DMS 273 treated with DMSO at 0.1 percent for 48 hours (cell line): ENCODE measurements around the gene CMTM1.
"Not testable (repeated sequence)": the region's sequence is repeated elsewhere in the genome, so short reads cannot be mapped to it uniquely, and the experiment has no call there.

ENCODE experiments used
- DNase-seq: peaks from one replicate; lab custom pipeline; 2025; lab: John Stamatoyannopoulos, UW

The CMTM1 gene

GRCh38 chr16:66592814-66593213 is 26.6 kb downstream of the CMTM1 start:
- no peak for DNase-seq

DNA sequence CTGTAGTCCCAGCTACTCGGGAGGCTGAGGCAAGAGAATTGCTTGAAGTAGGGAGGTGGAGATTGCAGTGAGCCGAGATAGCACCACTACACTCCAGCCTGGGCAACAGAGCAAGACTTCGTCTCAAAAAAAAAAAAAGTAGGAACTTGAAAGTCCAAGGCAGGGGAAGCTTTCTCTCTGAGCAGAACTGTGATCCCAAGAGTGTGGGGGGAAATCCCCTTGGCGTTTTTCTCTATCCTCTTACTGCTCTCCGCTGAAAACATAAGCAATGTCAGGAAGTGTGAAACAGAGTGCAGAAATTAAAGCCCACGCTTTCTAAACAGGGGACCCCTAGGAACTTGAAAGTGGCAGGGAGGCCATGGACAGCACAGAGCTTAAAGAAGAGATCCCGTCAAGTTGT is 28.5 kb downstream of the CMTM1 start:
- DNase-seq, result no peak

DNA sequence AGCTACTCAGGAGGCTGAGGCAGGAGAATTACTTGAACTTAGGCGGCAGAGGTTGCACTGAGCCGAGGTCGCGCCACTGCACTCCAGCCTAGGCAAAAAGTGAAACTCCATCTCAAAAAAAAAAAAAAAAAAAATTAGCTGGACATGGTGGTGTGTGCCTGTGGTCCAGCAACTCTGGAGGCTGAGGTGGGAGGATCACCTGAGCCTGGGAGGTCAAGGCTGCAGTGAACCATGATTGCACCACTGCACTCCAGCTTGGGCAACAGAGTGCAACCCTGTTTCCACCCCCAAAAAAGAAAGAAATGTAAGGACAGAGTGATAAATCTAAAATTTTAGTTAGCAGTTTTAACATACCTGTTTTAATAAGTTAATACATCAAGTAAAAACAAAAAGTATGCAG is 30.3 kb downstream of the CMTM1 start:
- not testable (repeated sequence) for DNase-seq

GRCh38 chr16:66596986-66597848 is 31.0 kb downstream of the CMTM1 start:
- DNase-seq, result no peak

DNA sequence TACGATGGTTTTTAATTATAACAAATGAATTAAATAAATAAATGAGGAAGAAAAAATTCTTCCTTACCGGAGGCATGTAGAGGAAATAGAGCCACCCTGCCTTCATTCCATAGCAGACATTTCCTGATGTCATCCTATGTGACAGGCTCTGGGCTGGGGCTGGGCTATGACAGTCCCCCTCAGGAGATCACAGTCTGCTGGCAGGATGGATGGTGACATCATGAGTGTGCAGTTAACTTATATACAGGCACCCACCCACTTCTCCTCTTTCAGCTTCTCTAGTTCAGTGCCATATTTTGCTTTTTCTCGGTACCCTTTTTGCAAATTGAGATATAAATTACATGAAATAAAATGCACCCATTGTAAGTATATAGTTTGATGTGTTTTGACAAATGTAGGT is 31.9 kb downstream of the CMTM1 start:
- DNase-seq, result no peak

DNA sequence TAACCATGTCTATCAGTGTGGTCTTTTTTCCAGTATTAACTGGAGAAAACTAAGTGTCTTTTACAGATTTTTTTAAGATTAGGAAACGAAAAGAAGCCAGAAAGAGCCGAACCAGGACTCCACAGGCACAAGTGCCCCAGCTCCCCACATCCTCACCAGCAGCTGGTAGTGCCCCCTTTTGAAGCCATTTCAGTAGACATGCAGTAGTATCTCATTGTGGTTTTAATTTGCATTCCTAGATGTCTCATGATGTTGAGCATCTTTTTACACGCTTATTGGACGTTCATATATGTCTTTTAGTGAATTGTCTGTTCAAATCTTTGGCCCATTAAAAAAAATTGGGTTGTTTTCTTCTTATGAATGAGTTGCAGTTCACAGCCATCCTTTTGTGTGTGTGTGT is 33.5 kb downstream of the CMTM1 start:
- DNase-seq, result no peak

- DNase-seq, result no peak
Observed at GRCh38 chr16:66600477-66600876, 34.2 kb downstream of the CMTM1 start.

DNA sequence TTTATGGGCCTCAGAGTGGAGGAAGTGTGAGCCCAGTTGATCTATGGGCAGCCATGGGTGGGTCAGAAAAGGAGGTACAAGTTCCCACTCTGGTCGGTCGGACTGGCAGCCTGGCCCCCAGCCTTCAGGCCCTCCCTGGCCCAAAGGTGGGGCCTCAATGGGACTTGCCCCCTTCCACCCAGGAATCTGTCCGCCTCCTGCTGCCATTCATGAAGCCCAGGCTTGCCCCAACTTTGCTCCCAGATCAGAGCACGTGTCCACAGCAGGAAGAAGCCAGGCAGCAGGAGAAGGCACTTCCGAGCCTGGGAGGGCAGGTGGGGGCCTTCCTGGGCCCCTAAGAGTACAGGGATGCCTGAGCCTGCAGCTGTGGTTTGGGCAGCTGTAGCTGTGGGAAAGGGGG is 35.2 kb downstream of the CMTM1 start:
- no peak for DNase-seq

DNA sequence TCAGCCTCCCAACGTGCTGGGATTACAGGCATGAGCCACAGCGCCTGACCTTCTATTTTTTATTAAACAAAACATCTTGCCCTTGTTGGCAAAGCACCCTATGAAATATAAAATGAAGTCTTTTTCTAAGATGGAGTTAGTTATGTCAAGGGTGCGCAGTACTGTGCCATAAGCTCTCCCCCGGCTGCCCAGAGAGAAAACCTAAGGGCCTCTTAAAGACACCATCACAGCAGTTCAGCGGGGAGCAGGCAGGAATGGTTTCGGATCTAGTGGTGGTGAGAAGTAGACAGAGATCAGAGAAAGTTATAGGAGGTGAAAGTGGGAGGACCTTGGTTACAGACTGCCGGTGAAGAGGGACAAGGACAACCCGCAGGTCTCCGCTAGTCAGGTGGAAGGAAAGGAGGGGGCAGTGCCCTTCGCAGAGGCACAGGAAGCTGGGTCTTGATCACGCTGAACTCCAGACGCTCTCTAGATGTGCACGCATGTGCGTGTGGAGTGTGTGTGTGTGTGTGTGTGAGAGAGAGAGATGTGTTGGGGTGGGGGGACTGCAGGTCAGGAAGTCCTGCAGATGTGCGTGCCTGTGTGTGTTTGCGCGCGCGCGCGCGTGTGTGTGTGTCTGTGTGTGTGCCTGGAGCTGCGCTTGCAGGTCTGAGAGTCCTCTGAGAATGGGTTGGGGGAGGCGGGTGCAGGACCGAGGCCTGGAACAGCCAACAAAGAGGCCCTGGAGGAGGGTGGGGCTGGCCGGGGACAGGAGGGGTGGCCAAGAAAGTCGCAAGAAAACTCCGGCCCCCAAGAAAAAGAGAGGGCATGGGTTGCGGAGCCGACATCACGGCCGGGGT is 37.5 kb downstream of the CMTM1 start:
- no peak for DNase-seq

GRCh38 chr16:66604376-66605176 is 38.3 kb downstream of the CMTM1 start, which contains the start of gene CMTM3:
TSS of gene CMTM3 (plus strand) at chr16:66604704. CDS start at chr16:66604806, 102 bp downstream.
- no peak for DNase-seq

DNA sequence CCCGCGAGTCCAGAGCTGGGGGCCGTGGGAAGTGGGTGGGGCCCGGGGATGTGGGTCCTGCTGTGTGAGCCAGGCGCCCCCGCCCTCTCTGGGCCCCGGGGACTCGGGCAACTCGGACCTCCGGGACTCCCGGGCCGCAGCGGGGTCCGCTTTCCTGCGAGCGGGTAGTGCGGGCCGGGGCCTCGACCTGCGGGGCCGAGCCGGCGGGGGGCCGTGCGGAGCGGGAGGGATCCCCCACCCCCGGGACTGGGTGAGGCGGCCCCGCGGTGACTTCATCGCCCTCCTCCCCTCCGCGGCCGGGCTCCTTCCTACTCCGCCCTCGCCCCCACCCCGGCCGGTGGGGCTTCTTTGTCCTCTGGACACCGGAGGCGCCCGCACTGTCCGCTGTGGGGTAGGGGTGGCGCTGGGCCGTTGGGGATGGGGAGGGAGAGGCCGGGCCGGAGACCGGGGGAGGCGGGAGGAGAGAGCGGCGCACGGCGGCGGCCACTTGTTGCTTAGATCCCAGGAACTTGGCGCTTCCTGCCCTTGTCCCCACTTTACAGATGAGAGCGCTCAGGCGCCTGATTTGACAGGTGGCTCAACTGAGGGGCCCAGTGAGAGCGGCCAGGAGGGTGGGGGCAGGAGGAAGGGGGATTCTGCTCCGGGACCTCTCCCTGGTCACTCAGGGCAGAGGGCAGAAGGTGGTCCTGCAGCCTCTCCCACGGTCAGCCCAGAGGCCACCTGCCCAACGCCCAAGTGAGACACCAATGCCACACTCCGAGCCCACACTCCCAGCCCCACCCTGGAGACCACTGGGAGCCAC is 39.1 kb downstream of the CMTM1 start:
- no peak for DNase-seq

GRCh38 chr16:66605979-66606751 is 39.9 kb downstream of the CMTM1 start:
- no peak for DNase-seq

- DNase-seq, result peak; percentile 58
Observed at GRCh38 chr16:66608241-66609138, 42.3 kb downstream of the CMTM1 start.

- no peak for DNase-seq
Observed at GRCh38 chr16:66609139-66609510, 42.9 kb downstream of the CMTM1 start.

DNA sequence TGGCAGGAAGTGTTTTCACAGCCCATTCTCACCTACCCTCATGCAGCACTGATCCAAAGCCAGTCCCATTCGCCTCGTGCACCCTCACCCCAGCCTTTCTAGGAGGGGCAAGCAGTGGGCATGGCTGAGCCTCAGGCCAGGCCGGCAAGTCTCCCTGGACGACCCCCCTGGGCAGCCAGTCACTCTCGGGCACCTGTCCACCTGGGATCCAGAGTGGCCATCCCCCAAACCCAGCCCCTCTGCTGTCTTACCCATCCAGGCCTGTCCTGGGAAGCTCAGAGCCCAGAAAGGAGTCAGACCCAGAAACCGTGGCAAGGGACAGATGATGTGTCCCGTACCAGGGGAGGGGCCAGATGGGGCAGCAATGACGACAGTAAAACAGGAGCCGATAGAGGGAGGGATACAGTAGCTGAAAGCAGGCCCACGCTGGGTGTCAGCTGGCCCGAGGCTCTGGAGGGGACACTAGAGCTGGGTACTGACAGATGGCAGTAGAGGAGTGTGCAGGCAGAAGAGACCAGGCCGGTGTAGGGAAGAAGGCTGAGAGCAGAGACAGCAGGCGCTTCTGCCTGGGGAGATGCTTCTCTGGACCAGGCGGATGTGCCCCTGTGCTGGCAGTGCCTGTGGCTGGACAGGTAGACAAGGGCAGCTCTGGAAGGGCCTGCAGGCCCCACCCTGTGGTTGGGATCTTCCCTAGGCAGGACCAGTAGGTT is 44.0 kb downstream of the CMTM1 start:
- DNase-seq, result peak; percentile 80

DNA sequence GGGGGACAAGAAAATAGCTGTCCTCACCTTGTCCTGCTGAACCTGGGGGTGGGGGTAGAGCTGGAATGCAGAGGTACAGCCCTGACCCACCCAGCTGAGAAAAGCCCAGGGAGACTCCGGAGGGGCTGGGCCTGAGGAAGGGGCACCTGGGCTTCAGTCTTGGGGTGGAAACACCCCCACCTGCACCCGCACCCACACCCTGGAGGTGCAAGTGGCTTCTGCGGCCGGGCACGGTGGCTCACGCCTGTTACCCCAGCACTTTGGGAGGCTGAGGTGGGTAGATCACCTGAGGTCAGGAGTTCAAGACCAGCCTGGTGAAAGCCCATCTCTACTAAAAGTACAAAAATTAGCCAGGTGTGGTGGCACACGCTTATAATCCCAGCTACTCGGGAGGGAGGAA is 45.7 kb downstream of the CMTM1 start:
- DNase-seq, result not testable (repeated sequence)

- DNase-seq, result no peak
Observed at GRCh38 chr16:66612422-66612821, 46.2 kb downstream of the CMTM1 start.

DNA sequence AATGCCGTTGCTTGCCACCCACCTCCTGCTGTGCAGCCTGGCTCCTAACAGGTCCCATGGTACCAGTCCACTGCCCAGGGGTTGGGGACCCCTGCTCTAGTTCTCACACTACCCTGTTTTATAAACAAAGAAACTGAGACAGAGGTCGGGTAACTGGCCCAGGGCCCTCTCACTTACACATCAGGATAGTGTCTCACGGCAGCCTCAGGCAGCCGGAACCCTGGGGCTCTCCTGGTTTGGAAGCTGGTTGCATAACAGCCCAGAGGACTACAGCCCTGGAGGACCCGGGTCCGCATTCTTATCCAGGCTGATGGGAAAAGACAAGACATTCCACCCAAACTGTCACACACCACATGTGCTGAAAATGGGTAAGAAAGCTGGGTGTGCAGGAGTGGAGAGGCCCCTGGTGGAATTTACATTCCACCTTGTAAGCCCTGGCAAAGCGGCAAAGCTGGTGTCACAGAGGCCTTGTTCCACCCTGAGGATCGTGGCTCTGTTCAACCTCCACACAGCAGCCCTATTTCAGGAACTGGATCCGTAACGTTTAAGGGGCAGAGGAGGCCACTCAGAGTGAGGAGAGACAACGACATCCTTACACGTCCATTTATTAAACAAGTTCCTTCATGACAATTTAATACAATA is 48.0 kb downstream of the CMTM1 start:
- DNase-seq, result no peak
